Astrocyte (in vitro differentiated cells and primary cell): ENCODE measurements around the gene KIF5A.

Experiments
- EZH2 ChIP-seq: IDR thresholded peaks from 2 replicates; pipeline ENCODE4 v1.6.1; 2012; ENCODE audit warnings: mild to moderate bottlenecking, low read length, inconsistent platforms; ENCODE audit not compliant: insufficient read depth
- TF ChIP-seq, protein P1 (sequence below): IDR thresholded peaks from 2 replicates; pipeline ENCODE4 v1.5.1; 2011; ENCODE audit warnings: low read depth, mild to moderate bottlenecking, inconsistent platforms, low read length, moderate library complexity; ENCODE audit not compliant: insufficient read depth

DNA sequence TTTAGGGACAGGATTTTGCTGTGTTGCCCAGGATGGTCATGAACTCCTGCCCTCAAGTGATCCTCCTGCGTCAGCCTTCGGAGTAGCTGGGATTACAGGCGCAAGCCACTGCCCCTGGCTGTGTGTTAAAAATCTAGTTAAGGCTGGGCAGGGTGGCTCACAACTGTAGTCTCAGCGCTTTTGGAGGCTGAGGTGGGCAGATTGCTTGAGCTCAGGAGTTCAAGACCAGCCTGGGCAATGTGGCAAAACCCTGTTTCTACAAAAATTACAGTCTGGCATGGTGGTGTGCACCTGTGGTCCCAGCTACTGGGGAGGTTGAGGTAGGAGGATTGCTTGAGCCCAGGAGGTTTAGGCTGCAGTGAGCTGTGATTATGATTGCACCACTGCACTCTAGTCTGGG is 38.7 kb upstream of the KIF5A start:
- TF ChIP-seq, protein P1, sequence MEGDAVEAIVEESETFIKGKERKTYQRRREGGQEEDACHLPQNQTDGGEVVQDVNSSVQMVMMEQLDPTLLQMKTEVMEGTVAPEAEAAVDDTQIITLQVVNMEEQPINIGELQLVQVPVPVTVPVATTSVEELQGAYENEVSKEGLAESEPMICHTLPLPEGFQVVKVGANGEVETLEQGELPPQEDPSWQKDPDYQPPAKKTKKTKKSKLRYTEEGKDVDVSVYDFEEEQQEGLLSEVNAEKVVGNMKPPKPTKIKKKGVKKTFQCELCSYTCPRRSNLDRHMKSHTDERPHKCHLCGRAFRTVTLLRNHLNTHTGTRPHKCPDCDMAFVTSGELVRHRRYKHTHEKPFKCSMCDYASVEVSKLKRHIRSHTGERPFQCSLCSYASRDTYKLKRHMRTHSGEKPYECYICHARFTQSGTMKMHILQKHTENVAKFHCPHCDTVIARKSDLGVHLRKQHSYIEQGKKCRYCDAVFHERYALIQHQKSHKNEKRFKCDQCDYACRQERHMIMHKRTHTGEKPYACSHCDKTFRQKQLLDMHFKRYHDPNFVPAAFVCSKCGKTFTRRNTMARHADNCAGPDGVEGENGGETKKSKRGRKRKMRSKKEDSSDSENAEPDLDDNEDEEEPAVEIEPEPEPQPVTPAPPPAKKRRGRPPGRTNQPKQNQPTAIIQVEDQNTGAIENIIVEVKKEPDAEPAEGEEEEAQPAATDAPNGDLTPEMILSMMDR, result no peak
- no peak for TF ChIP-seq EZH2
